Karpas-422 (cell line): ENCODE data around the gene PCDHA11. TPM values are rescaled to one million over a fixed set of nuclear protein-coding genes. Genes with fewer than 3 reads are reported as not detected.
A peak's percentile ranks its signal among the peaks of the same experiment; 100 is the strongest.
"Not testable (repeated sequence)": the region's sequence is repeated elsewhere in the genome, so short reads cannot be mapped to it uniquely, and the experiment has no call there.

Source experiments
- DNase-seq: peaks from one replicate; pipeline ENCODE4 v3.0.0-alpha.2; 2015
- H2AFZ ChIP-seq: fragments of 200-600 bp; sonication (generic); 2 replicates; pipeline ENCODE4 v1.6.1; 2014; ENCODE audit warnings: antibody characterized with exemption, low read length, mixed read lengths
- H3K27ac ChIP-seq: fragments of 200-600 bp; sonication (generic); 2 replicates; pipeline ENCODE4 v1.5.1; 2014; ENCODE audit warnings: mild to moderate bottlenecking, low read length, moderate library complexity
- H3K27me3 ChIP-seq: fragments of 200-600 bp; sonication (generic); 2 replicates; pipeline ENCODE4 v1.6.1; 2014; ENCODE audit warnings: low read length, mixed read lengths
- H3K36me3 ChIP-seq: fragments of 200-600 bp; sonication (generic); 2 replicates; pipeline ENCODE4 v1.6.1; 2014; ENCODE audit warnings: low read length, mixed read lengths; ENCODE audit not compliant: insufficient read depth
- H3K4me1 ChIP-seq: fragments of 200-600 bp; sonication (generic); 2 replicates; pipeline ENCODE4 v1.6.1; 2014; ENCODE audit warnings: mild to moderate bottlenecking, low read length, mixed read lengths
- H3K4me2 ChIP-seq: fragments of 200-600 bp; sonication (generic); 2 replicates; pipeline ENCODE4 v1.6.1; 2014; ENCODE audit warnings: low read length, low read depth, mild to moderate bottlenecking; ENCODE audit not compliant: poor library complexity, severe bottlenecking
- H3K4me3 ChIP-seq: fragments of 200-600 bp; sonication (generic); 2 replicates; pipeline ENCODE4 v1.5.1; 2014; ENCODE audit warnings: mild to moderate bottlenecking, antibody characterized with exemption, low read length, mixed read lengths
- H3K79me2 ChIP-seq: fragments of 200-600 bp; sonication (generic); 2 replicates; pipeline ENCODE4 v1.6.1; 2014; ENCODE audit warnings: mild to moderate bottlenecking, low read length, mixed read lengths
- H3K9ac ChIP-seq: fragments of 200-600 bp; sonication (generic); 2 replicates; pipeline ENCODE4 v1.6.0; 2014; ENCODE audit warnings: low read length
- H3K9me2 ChIP-seq: fragments of 200-600 bp; sonication (generic), shearing (Covaris generic); replicated peaks from 2 replicates; pipeline ENCODE4 v1.6.0; 2014; ENCODE audit warnings: mild to moderate bottlenecking, low read length, moderate library complexity; ENCODE audit not compliant: insufficient read depth
- H3K9me3 ChIP-seq: fragments of 300-700, 200-600 bp; sonication (generic); 2 replicates; pipeline ENCODE4 v1.6.1; 2014; ENCODE audit warnings: low read length, mixed read lengths
- H4K20me1 ChIP-seq: fragments of 200-600 bp; sonication (generic); 2 replicates; pipeline ENCODE4 v1.6.1; 2014; ENCODE audit warnings: mild to moderate bottlenecking, antibody characterized with exemption, low read length, low read depth; ENCODE audit not compliant: insufficient read depth
- total RNA-seq: library from RNA; depleted of rRNA; stranded (reverse); fragments of >200 nt; shearing (Covaris generic); gene quantifications from 2 replicates; pipeline ENCODE4 v1.2.3, GENCODE V29; 2014; ENCODE audit warnings: low replicate concordance

The PCDHA11 gene
- total RNA-seq, 1 experiment from 2014 or later = not detected

GRCh38 chr5:140829511-140830501 lies 39.0 kb upstream of the PCDHA11 start:
- H3K4me1 ChIP-seq, H3K27me3 ChIP-seq, H3K36me3 ChIP-seq, H3K9ac ChIP-seq, H2AFZ ChIP-seq, DNase-seq, H3K9me3 ChIP-seq, H3K9me2 ChIP-seq, H4K20me1 ChIP-seq, H3K4me2 ChIP-seq, H3K79me2 ChIP-seq, H3K4me3 ChIP-seq, H3K27ac ChIP-seq: not testable (repeated sequence)

GRCh38 chr5:140833993-140834392 lies 34.8 kb upstream of the PCDHA11 start, which contains the start of gene PCDHA7:
PCDHA7 (plus strand) TSS chr5:140834269; CDS start chr5:140834384, 115 bp downstream.
- H3K4me3 ChIP-seq = no peak within 1 kb of the TSS
- DNase-seq = no peak
- no peaks in the 10 kb centered on the region for H3K36me3 ChIP-seq
- H3K79me2 ChIP-seq = no peaks in the 10 kb centered on the region
- no peak within 1 kb of the TSS for H3K4me2 ChIP-seq
- H3K27ac ChIP-seq = no peak within 1 kb of the TSS
- H3K4me1 ChIP-seq = no peaks in the 10 kb centered on the region
- H4K20me1 ChIP-seq = no peaks in the 10 kb centered on the region
- H3K9me3 ChIP-seq = no peaks in the 10 kb centered on the region
- H3K27me3 ChIP-seq = no peaks in the 10 kb centered on the region; the same call in 1 of the 2 replicates
- H3K9me2 ChIP-seq = no peaks in the 10 kb centered on the region
- no peak within 1 kb of the TSS for H2AFZ ChIP-seq
- no peak within 1 kb of the TSS for H3K9ac ChIP-seq

GRCh38 chr5:140834439-140835008 lies 34.2 kb upstream of the PCDHA11 start:
- H3K4me2 ChIP-seq, H3K27ac ChIP-seq, H3K4me1 ChIP-seq, H3K27me3 ChIP-seq, H3K9ac ChIP-seq, H3K79me2 ChIP-seq, H3K4me3 ChIP-seq, DNase-seq, H4K20me1 ChIP-seq, H3K9me2 ChIP-seq, H2AFZ ChIP-seq, H3K9me3 ChIP-seq, H3K36me3 ChIP-seq: not testable (repeated sequence)

GRCh38 chr5:140835622-140836510 lies 32.9 kb upstream of the PCDHA11 start:
- no peak for DNase-seq

GRCh38 chr5:140840978-140841962 lies 27.5 kb upstream of the PCDHA11 start, which contains the start of gene PCDHA8:
PCDHA8 (plus strand) TSS chr5:140841187; CDS start chr5:140841322, 135 bp downstream.
- Histone ChIP-seq H3K9me2 (no peaks in the 10 kb centered on the region), H3K27ac (no peak within 1 kb of the TSS), H3K9me3 (no peaks in the 10 kb centered on the region), H3K9ac (no peak within 1 kb of the TSS), H4K20me1 (no peaks in the 10 kb centered on the region), H3K27me3 (no peaks in the 10 kb centered on the region), H2AFZ (no peak within 1 kb of the TSS), H3K79me2 (no peaks in the 10 kb centered on the region), H3K4me3 (no peak within 1 kb of the TSS), H3K36me3 (no peaks in the 10 kb centered on the region), H3K4me2 (peak within 1 kb of the TSS; percentile 28), H3K4me1 (no peaks in the 10 kb centered on the region)
- peak; percentile 75 for DNase-seq

More at GRCh38 chr5:140835622-140836510, 32.9 kb upstream of the PCDHA11 start:
- H2AFZ ChIP-seq = no peak overlapping the region
- no peak overlapping the region for H3K27ac ChIP-seq
- no peaks in the 10 kb centered on the region for H3K9me2 ChIP-seq
- H3K36me3 ChIP-seq = no peaks in the 10 kb centered on the region
- no peaks in the 10 kb centered on the region for H3K9me3 ChIP-seq
- no peaks in the 10 kb centered on the region for H4K20me1 ChIP-seq
- H3K9ac ChIP-seq = no peak overlapping the region
- no peaks in the 10 kb centered on the region for H3K4me1 ChIP-seq
- H3K79me2 ChIP-seq = no peaks in the 10 kb centered on the region
- no peak overlapping the region for H3K4me3 ChIP-seq
- H3K4me2 ChIP-seq = no peak overlapping the region
- H3K27me3 ChIP-seq = no peaks in the 10 kb centered on the region; the same call in 1 of the 2 replicates

GRCh38 chr5:140842798-140843733 lies 25.7 kb upstream of the PCDHA11 start:
- Histone ChIP-seq H3K4me1 (no peaks in the 10 kb centered on the region), H3K9me2 (no peaks in the 10 kb centered on the region), H3K27me3 (no peaks in the 10 kb centered on the region), H3K9me3 (no peaks in the 10 kb centered on the region), H3K9ac (no peak overlapping the region), H3K27ac (no peak overlapping the region), H3K79me2 (no peaks in the 10 kb centered on the region), H4K20me1 (no peaks in the 10 kb centered on the region), H3K36me3 (no peaks in the 10 kb centered on the region), H2AFZ (no peak overlapping the region), H3K4me2 (no peak overlapping the region), H3K4me3 (no peak overlapping the region)
- DNase-seq = no peak
